Smooth muscle cell (in vitro differentiated cells): ENCODE results near the gene ACTG1. TPM values are rescaled to one million over a fixed set of nuclear protein-coding genes. Genes with fewer than 3 reads are reported as not detected.

Experiments used
- DNase-seq: peaks from one replicate; lab custom pipeline; 2025; ENCODE audit not compliant: unreplicated experiment; lab: John Stamatoyannopoulos, UW
- H2AFZ ChIP-seq: fragments of 200-600 bp; sonication (generic); 2 replicates; pipeline ENCODE4 v1.6.0; 2016; ENCODE audit warnings: antibody characterized with exemption, low read depth, mild to moderate bottlenecking
- H3F3A ChIP-seq: fragments of 200-600 bp; sonication (generic); 2 replicates; pipeline ENCODE4 v1.6.0; 2017; ENCODE audit warnings: antibody characterized with exemption, low read depth
- H3K27ac ChIP-seq: fragments of 200-600 bp; sonication (generic); 2 replicates; pipeline ENCODE4 v1.5.1; 2016; ENCODE audit warnings: low read depth, mild to moderate bottlenecking
- H3K27me3 ChIP-seq: fragments of 200-600 bp; sonication (generic); 2 replicates; pipeline ENCODE4 v1.6.1; 2016; ENCODE audit warnings: low read depth, mild to moderate bottlenecking
- H3K36me3 ChIP-seq: fragments of 200-600 bp; sonication (generic); 2 replicates; pipeline ENCODE4 v1.5.1; 2016; ENCODE audit warnings: low read depth
- H3K4me1 ChIP-seq: fragments of 200-600 bp; sonication (generic); 2 replicates; pipeline ENCODE4 v1.5.1; 2016; ENCODE audit warnings: low read depth
- H3K4me2 ChIP-seq: fragments of 200-600 bp; sonication (generic); 2 replicates; pipeline ENCODE4 v1.6.0; 2016; ENCODE audit warnings: mild to moderate bottlenecking
- H3K4me3 ChIP-seq: fragments of 200-600 bp; sonication (generic); 2 replicates; pipeline ENCODE4 v1.5.1; 2016; ENCODE audit warnings: mild to moderate bottlenecking
- H3K79me2 ChIP-seq: fragments of 200-600 bp; sonication (generic); 2 replicates; pipeline ENCODE4 v1.6.0; 2016; ENCODE audit warnings: low read depth, mild to moderate bottlenecking
- H3K9ac ChIP-seq: fragments of 200-600 bp; sonication (generic); 2 replicates; pipeline ENCODE4 v1.6.0; 2016; ENCODE audit warnings: low read depth
- H3K9me3 ChIP-seq: fragments of 200-600 bp; sonication (generic); replicated peaks from 2 replicates; pipeline ENCODE4 v1.5.1; 2016; ENCODE audit warnings: low read depth
- H4K20me1 ChIP-seq: fragments of 200-600 bp; sonication (generic); 2 replicates; pipeline ENCODE4 v1.6.0; 2016; ENCODE audit warnings: low read depth
- WGBS: methylation state at CpG from one replicate; pipeline ENCODE4 v1.1.7; 2016; ENCODE audit warnings: low lambda C conversion rate; 5-methylcytosine and 5-hydroxymethylcytosine counted together
- polyA plus RNA-seq: library from polyadenylated mRNA; unstranded; fragments of >200 nt; fragmentation: Nextera tagmentation; extraction: Ambion mirVana; gene quantifications from 2 replicates; pipeline ENCODE4 v1.2.1, GENCODE V29; 2016
- total RNA-seq: library from RNA; depleted of rRNA; stranded (reverse); fragments of >200 nt; gene quantifications from 2 replicates; pipeline ENCODE4 v1.2.3, GENCODE V29; 2014
- TF ChIP-seq, protein P1 (sequence below): fragments of 200-600 bp; sonication (generic); IDR thresholded peaks from 2 replicates; pipeline ENCODE4 v1.5.1; 2017; ENCODE audit warnings: borderline replicate concordance, mild to moderate bottlenecking, antibody characterized with exemption; ENCODE audit not compliant: insufficient read depth, poor library complexity, severe bottlenecking

Gene ACTG1
- total and polyA plus RNA-seq, 2 experiments from 2014 or later = 5,332 to 6,793 TPM

DNA sequence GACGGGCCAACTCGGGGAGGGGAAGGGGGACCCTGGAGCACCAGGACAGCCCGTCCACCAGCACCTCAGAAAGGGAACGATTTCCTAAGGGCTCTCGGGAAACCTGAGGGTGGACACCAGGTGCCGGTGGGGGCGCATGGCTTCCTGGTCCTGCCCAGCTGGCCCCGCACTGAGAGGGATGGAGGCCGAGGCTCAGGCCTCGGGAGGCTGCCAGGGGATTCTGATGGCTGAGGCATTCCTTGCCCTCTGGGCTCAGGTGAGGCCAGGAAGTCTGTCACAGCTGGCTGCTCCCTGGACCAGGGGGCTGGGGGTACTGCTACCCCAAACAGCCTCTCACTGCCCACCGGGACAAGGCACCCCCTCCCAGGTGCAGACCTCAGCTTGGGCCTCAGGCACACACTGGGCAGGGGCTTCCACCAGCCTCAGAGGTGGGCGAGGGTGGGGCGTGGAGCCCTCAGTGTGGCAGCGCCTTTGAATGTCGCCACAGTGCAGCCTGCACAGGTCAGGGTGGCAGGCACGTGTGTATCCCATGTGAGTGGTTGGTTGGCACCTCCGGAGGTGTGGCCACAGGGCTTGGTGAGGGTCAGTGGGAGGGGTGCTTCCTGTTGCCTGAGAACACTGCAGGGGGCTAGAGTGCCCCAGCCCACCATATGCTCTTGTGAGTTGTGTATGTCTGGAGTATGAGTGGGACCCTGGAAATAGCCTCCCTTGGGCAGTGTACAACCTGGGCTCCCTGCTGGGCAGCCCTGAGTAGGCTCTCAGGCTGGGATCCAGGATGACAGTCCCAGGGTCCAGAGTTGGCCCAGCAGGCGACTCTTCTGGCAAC lies 11.7 kb upstream of the ACTG1 start:
- H4K20me1 ChIP-seq = peaks cover 27% of the 10 kb centered on the region
- no peak overlapping the region for H3K4me2 ChIP-seq
- H3K9ac ChIP-seq = no peak overlapping the region
- no peak overlapping the region for H3K4me3 ChIP-seq
- no peaks in the 10 kb centered on the region for H3K27me3 ChIP-seq
- H3K27ac ChIP-seq = no peak overlapping the region
- peaks cover 6% of the 10 kb centered on the region for H3K4me1 ChIP-seq
- no peaks in the 10 kb centered on the region for H3F3A ChIP-seq
- no peaks in the 10 kb centered on the region for H3K9me3 ChIP-seq
- DNase-seq = no peak
- no peak overlapping the region for H2AFZ ChIP-seq
- TF ChIP-seq, protein P1, sequence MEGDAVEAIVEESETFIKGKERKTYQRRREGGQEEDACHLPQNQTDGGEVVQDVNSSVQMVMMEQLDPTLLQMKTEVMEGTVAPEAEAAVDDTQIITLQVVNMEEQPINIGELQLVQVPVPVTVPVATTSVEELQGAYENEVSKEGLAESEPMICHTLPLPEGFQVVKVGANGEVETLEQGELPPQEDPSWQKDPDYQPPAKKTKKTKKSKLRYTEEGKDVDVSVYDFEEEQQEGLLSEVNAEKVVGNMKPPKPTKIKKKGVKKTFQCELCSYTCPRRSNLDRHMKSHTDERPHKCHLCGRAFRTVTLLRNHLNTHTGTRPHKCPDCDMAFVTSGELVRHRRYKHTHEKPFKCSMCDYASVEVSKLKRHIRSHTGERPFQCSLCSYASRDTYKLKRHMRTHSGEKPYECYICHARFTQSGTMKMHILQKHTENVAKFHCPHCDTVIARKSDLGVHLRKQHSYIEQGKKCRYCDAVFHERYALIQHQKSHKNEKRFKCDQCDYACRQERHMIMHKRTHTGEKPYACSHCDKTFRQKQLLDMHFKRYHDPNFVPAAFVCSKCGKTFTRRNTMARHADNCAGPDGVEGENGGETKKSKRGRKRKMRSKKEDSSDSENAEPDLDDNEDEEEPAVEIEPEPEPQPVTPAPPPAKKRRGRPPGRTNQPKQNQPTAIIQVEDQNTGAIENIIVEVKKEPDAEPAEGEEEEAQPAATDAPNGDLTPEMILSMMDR = no peak
- H3K79me2 ChIP-seq = peaks cover under 1% of the 10 kb centered on the region
- H3K36me3 ChIP-seq = no peaks in the 10 kb centered on the region
- 92% methylated on average over 17 of the region's 18 CpGs for WGBS

DNA sequence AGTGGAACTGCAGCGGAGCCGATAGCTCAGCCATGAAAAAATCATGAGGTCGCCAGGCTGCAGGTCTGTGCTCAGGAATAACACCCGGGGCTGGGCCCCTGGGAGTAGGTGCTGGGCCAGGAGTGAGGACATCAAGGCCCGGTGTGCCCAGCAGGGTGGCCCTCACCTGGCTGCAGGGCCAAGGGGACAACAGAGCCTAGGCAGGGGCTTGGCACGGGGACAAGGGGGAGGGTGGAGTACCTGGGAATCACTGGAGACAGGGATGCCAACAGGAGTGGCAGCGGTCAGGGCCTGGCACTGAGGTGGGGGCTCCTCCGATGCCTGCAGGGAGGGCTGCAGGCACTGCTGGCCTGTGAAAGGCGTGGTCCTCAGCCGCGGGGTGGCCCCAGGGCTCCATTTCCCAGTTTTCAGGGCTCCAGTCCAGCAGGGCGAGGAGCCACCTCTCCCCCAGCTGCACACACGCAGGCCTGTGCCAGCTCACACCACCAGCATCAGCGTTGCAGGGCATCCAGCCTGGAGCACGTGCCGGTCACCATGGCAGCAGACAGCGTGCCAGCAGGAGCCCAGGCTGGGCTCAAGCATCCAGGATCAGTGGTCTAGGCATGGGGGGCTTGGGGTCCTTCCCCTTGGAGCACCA lies 10.9 kb upstream of the ACTG1 start:
- no peak overlapping the region for H3K4me3 ChIP-seq
- WGBS = 69% methylated on average over 17 of the region's 17 CpGs
- H3F3A ChIP-seq = no peaks in the 10 kb centered on the region
- H2AFZ ChIP-seq = no peak overlapping the region
- no peaks in the 10 kb centered on the region for H3K36me3 ChIP-seq
- peaks cover 13% of the 10 kb centered on the region for H3K4me1 ChIP-seq
- TF ChIP-seq, protein P1 = no peak
- no peak overlapping the region for H3K9ac ChIP-seq
- no peaks in the 10 kb centered on the region for H3K9me3 ChIP-seq
- H3K79me2 ChIP-seq = peaks cover 3% of the 10 kb centered on the region
- H3K4me2 ChIP-seq = no peak overlapping the region
- H3K27ac ChIP-seq = no peak overlapping the region
- no peak for DNase-seq
- no peaks in the 10 kb centered on the region for H3K27me3 ChIP-seq
- H4K20me1 ChIP-seq = peaks cover 35% of the 10 kb centered on the region

DNA sequence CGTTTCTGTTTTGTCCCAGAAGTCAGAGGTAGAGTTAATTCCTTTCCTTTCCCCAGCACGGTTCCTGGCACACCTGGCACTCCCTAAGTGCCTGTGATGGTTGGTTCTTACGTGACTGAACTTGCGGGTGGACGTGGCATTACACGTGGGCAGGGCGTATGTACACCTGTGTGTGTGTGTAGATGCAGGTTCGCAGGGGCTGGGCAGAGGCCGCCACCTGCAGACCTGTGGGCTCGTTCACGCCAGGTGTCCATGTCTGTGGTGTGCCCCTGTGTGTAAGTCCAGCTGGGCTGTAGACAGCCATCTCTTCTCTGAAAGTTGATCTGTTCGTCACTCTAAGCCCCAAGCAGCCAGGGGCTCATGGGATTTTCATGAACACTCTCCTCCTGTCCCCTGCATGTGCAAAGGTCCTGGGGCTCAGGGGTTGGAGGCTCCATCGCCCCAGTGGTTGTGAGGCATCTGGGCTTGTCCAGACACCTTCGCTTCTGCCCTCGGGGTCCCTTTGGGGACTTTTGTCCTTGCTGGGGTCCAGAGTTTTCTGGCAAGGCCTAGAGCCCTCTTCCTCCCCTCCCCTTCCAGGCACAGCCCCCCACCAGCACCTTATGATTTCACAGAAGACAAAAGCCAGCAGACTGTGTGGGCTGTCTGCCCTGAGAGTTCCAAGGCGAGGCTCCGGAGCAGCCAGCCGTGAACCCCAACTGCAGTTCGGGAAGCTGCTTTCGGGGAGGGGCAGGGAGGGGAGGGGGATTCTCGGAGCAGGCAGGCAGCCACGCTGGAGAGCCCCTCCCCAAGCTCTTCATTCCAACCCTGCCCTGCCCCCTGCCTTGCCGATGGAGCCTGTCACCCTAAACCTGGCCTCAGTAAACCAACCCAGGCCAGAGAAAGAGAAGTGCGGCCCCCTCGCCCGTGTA lies 10.1 kb upstream of the ACTG1 start:
- TF ChIP-seq, protein P1 = peak; percentile 19
- Histone ChIP-seq H3K9ac (no peak overlapping the region), H2AFZ (no peak overlapping the region), H3K4me3 (no peak overlapping the region), H4K20me1 (peaks cover 42% of the 10 kb centered on the region), H3K9me3 (no peaks in the 10 kb centered on the region), H3K27me3 (no peaks in the 10 kb centered on the region), H3F3A (peaks cover 4% of the 10 kb centered on the region), H3K27ac (no peak overlapping the region), H3K4me2 (no peak overlapping the region), H3K36me3 (no peaks in the 10 kb centered on the region), H3K4me1 (peaks cover 20% of the 10 kb centered on the region), H3K79me2 (peaks cover 5% of the 10 kb centered on the region)
- DNase-seq = no peak
- 70% methylated on average over 26 of the region's 26 CpGs for WGBS
